Activated T-cell treated with anti-CD3 and anti-CD28 coated beads, Interleukin-2, amount 50 U/mL, for 72 hours (primary cell): Measurements from ENCODE around the gene ZBTB43. TPM values are rescaled to one million over a fixed set of nuclear protein-coding genes. Genes with fewer than 3 reads are reported as not detected.

Source experiments
- ATAC-seq, 2 donors: fragments of 150-1000 bp; cut with Tn5 transposase; replicated peaks in 1 of 2; 2 replicates each; pipeline ENCODE4 v1.10.0; 2021; ENCODE audit warnings: moderate library complexity in 2 of 2, mild to moderate bottlenecking in 1 of 2
- DNase-seq, 2 donors: peaks; one replicate each; pipeline ENCODE4 v3.0.0; 2021 to 2022; ENCODE audit warnings: mixed read lengths in 1 of 2
- H3K27ac Mint-ChIP-seq: one replicate; pipeline ENCODE4 v1.8.0; 2022; ENCODE audit warnings: mild to moderate bottlenecking, moderate library complexity, mixed read lengths
- H3K27me3 Mint-ChIP-seq: one replicate; pipeline ENCODE4 v1.8.0; 2022; ENCODE audit warnings: low read depth, mixed read lengths
- H3K36me3 Mint-ChIP-seq, 2 donors: one replicate each; pipeline ENCODE4 v1.8.0; 2022; ENCODE audit warnings: mixed read lengths in 2 of 2, mild to moderate bottlenecking in 1 of 2; ENCODE audit not compliant: insufficient read depth in 2 of 2
- H3K4me1 Mint-ChIP-seq: one replicate; pipeline ENCODE4 v1.8.0; 2022; ENCODE audit warnings: low read depth, mixed read lengths
- H3K4me3 Mint-ChIP-seq, 2 donors: one replicate each; pipeline ENCODE4 v1.8.0; 2022; ENCODE audit warnings: mild to moderate bottlenecking in 2 of 2, mixed read lengths in 2 of 2, moderate library complexity in 2 of 2
- H3K9me3 Mint-ChIP-seq, 2 donors: one replicate each; pipeline ENCODE4 v1.8.0; 2022; ENCODE audit warnings: mixed read lengths in 2 of 2
- total RNA-seq, 2 donors: library from RNA; stranded (reverse); gene quantifications; one replicate each; pipeline ENCODE4 v1.2.3, GENCODE V29; 2022

ZBTB43 gene
- total RNA-seq, 2 donors from 2014 or later, result 30.2 to 66.2 TPM

DNA sequence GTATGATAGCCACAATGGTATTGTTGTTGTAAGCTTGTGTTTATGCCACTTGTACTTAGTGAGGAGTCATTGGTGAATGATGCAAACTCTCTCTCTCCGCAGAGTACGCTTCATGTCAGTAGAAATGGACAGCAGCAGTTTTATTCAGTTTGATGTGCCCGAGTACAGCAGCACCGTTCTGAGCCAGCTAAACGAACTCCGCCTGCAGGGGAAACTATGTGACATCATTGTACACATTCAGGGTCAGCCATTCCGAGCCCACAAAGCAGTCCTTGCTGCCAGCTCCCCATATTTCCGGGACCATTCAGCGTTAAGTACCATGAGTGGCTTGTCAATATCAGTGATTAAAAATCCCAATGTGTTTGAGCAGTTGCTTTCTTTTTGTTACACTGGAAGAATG, 74.4 kb downstream of the ZBTB43 start:
- Mint-ChIP-seq H3K36me3 (no peaks in the 10 kb centered on the region), H3K27ac (no peak overlapping the region), H3K4me1 (peaks cover 23% of the 10 kb centered on the region), H3K9me3 (no peaks in the 10 kb centered on the region), H3K27me3 (no peaks in the 10 kb centered on the region), H3K4me3 (no peak overlapping the region)
- DNase-seq (no peak), ATAC-seq (no peak)

GRCh38 chr9:126880226-126880946, 75.5 kb downstream of the ZBTB43 start:
- Mint-ChIP-seq H3K4me1 (peaks cover 23% of the 10 kb centered on the region), H3K9me3 (no peaks in the 10 kb centered on the region), H3K4me3 (no peak overlapping the region), H3K36me3 (no peaks in the 10 kb centered on the region), H3K27ac (no peak overlapping the region), H3K27me3 (no peaks in the 10 kb centered on the region)
- no peak for DNase-seq
- no peak for ATAC-seq

GRCh38 chr9:126880947-126881332, 76.1 kb downstream of the ZBTB43 start:
- peaks cover 22% of the 10 kb centered on the region for H3K4me1 Mint-ChIP-seq
- no peak for ATAC-seq
- no peak for DNase-seq
- no peak overlapping the region for H3K27ac Mint-ChIP-seq
- no peaks in the 10 kb centered on the region for H3K9me3 Mint-ChIP-seq
- no peak overlapping the region for H3K4me3 Mint-ChIP-seq
- no peaks in the 10 kb centered on the region for H3K36me3 Mint-ChIP-seq
- no peaks in the 10 kb centered on the region for H3K27me3 Mint-ChIP-seq

- no peak overlapping the region for H3K4me3 Mint-ChIP-seq
- H3K27ac Mint-ChIP-seq, result no peak overlapping the region
- ATAC-seq (no peak), DNase-seq (no peak)
- H3K4me1 Mint-ChIP-seq, result peaks cover 4% of the 10 kb centered on the region
- no peaks in the 10 kb centered on the region for H3K27me3 Mint-ChIP-seq
- no peaks in the 10 kb centered on the region for H3K36me3 Mint-ChIP-seq
- no peaks in the 10 kb centered on the region for H3K9me3 Mint-ChIP-seq
These were observed 77.9 kb downstream of the ZBTB43 start for GRCh38 chr9:126882746-126883145.

GRCh38 chr9:126883636-126884035, 78.8 kb downstream of the ZBTB43 start:
- Mint-ChIP-seq H3K4me1 (no peaks in the 10 kb centered on the region), H3K27me3 (no peaks in the 10 kb centered on the region), H3K27ac (no peak overlapping the region), H3K4me3 (no peak overlapping the region), H3K36me3 (no peaks in the 10 kb centered on the region), H3K9me3 (no peaks in the 10 kb centered on the region)
- ATAC-seq, result no peak
- DNase-seq, result no peak

DNA sequence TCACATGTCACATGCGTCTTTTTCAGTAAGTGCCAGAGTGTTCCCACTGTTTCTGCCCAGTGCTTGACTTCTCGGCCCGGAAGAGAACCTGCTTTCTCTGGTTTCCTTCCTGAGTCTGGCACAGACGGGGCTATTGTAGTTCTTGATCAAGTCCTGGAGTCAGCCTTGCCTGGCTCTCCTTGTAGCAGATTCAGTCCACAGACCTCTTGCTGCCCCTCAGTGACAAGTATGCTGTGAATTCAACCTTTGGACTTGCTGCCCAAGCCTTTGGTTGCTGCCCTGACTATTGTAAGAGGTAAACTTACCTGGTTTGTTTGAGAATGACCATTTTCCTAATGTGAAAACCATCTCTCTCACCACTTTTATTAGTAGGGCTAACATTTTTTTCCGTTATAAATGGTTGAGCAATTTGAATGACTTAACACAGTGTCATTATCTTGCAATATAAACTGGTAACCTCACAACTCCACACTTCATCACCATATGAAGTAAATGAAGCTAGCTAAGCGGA, 80.3 kb downstream of the ZBTB43 start:
- Mint-ChIP-seq H3K27ac (no peak overlapping the region), H3K9me3 (no peaks in the 10 kb centered on the region), H3K4me1 (no peaks in the 10 kb centered on the region), H3K27me3 (no peaks in the 10 kb centered on the region), H3K4me3 (no peak overlapping the region), H3K36me3 (no peaks in the 10 kb centered on the region)
- DNase-seq (no peak), ATAC-seq (no peak)

DNA sequence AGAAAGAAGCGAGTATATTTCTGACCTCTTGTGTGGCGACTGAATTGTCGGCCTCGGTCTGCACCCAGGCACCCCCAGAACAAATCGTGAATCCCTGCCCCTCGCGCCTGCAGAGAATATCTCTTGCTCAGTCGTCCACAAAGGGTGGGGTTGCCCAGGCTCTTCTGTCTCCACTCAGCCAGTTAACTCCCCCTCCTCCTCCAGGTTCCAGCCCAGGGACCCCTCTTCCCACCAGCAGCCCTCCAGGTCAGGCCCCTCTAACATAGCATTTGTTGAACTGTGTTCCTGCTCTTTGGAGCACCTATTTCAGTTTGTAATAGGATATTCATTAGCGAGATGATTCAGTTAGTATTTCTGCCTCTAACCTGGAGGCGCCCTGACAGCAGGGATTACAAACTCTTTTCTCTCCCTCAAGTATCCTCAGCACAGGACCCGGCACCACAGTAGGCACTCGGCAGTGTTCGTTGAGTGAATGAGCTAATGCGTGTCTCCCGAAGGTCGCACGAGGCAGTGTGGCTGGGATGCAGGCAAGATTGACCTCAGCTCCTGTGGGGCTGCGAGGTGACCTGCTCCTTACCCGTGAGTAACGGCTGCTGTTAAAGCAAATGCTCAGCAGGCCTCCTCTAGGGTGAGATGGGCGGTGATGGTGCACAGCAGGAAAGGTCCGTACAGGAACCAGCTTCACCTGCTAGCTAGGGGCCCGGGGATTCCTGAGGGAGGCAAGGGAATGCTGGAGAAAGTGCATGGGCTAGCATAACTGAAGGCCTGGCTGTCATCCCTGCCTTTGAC, 81.4 kb downstream of the ZBTB43 start:
- Mint-ChIP-seq H3K27ac (no peak overlapping the region), H3K4me1 (no peaks in the 10 kb centered on the region), H3K9me3 (no peaks in the 10 kb centered on the region), H3K4me3 (no peak overlapping the region), H3K27me3 (no peaks in the 10 kb centered on the region), H3K36me3 (no peaks in the 10 kb centered on the region)
- DNase-seq, result no peak
- ATAC-seq, result no peak

DNA sequence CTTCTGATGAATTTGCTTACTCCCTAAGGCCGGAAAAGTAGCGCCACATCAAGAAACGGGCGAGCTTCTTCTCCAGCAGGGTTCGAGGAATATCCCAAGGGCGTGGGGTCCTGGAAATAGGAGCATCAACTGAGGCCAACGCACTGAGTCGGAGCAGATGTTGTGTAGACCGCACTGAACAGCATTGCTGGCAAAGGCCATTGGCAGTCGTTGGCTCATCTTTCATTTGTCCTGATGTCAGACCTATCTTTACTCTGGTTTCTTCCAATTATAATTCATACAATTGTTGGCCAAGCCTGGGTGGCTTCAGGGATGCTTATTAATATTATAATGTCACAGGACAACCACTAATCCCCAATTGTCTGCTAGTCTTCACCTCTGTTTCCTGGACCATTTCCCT, 82.1 kb downstream of the ZBTB43 start:
- no peak for DNase-seq
- no peaks in the 10 kb centered on the region for H3K4me1 Mint-ChIP-seq
- no peak for ATAC-seq
- no peak overlapping the region for H3K27ac Mint-ChIP-seq
- H3K36me3 Mint-ChIP-seq, result no peaks in the 10 kb centered on the region
- H3K27me3 Mint-ChIP-seq, result no peaks in the 10 kb centered on the region
- H3K4me3 Mint-ChIP-seq, result no peak overlapping the region
- H3K9me3 Mint-ChIP-seq, result no peaks in the 10 kb centered on the region

Other genes with a start within 250 kb of the ZBTB43 start
- gene LMX1B, start 191.1 kb upstream of the ZBTB43 start, total RNA-seq, result not detected
- 1 to 10 TPM; 7.1 to 8.1 TPM for gene ZBTB34, start 55.6 kb downstream of the ZBTB43 start, total RNA-seq
- gene RALGPS1, start 109.7 kb downstream of the ZBTB43 start, total RNA-seq, result 1 to 10 TPM; 3.3 to 3.4 TPM